ENCODE measurements around the gene TBL1X.

DNA sequence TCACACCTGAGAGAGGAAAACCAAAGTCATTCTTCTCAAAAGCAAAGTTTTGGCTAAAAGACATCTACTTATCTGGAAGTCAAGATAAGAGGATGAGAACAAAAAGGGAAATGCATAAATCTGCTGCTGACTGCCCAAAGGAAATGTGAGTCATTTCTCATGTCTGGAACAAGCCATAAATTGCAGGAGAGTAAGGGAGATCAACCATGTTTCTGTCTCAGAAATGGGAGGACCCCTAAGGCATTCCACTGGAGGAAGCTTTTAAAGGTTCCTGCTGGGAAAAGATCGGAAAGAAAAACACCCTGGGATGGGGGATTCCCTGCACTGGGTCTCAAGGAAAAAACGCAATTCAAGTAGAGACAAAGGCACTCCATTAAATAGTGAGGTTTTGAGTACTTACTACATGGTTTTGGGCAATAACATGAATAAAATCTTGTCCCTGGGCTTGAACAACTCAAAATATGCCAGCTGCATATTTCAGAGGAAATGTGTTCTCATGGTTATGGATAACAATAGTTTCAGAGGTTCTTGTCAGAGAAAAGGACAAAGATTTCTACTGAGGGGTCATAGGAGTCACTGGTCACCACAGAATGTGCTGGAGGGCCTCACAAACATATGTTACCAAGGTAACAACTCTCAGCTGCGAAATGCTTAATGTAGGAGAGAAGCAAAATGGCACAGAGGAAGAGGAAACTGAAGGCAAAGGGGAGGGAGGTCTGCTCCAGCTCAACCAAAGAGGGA lies 281.5 kb downstream of the TBL1X start:
- TF ChIP-seq EP300 (IDR thresholded peaks at IDR 0.05) (no peak), POLR2A (IDR thresholded peaks at IDR 0.05) (no peak), POLR2AphosphoS5 (IDR thresholded peaks at IDR 0.05) (no peak)
- TF ChIP-seq, protein P1, sequence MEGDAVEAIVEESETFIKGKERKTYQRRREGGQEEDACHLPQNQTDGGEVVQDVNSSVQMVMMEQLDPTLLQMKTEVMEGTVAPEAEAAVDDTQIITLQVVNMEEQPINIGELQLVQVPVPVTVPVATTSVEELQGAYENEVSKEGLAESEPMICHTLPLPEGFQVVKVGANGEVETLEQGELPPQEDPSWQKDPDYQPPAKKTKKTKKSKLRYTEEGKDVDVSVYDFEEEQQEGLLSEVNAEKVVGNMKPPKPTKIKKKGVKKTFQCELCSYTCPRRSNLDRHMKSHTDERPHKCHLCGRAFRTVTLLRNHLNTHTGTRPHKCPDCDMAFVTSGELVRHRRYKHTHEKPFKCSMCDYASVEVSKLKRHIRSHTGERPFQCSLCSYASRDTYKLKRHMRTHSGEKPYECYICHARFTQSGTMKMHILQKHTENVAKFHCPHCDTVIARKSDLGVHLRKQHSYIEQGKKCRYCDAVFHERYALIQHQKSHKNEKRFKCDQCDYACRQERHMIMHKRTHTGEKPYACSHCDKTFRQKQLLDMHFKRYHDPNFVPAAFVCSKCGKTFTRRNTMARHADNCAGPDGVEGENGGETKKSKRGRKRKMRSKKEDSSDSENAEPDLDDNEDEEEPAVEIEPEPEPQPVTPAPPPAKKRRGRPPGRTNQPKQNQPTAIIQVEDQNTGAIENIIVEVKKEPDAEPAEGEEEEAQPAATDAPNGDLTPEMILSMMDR (IDR thresholded peaks at IDR 0.05) = no peak
